ENCODE measurements around the gene GTF2IRD1. TPM values are rescaled to one million over a fixed set of nuclear protein-coding genes. Genes with fewer than 3 reads are reported as not detected.

Gene GTF2IRD1
- total RNA-seq, 1 donor: 1.1 TPM

- DNase-seq (ENCODE audit: low read depth in 2 of 3, low spot score in 2 of 3): no peak
These were observed 129.9 kb downstream of the GTF2IRD1 start for GRCh38 chr7:74583630-74584029.

GRCh38 chr7:74584160-74584954, 130.7 kb downstream of the GTF2IRD1 start:
- peak in 1 of 3 donors; percentile 15 for DNase-seq (ENCODE audit: low read depth in 2 of 3, low spot score in 2 of 3)

- DNase-seq (ENCODE audit: low read depth in 2 of 3, low spot score in 2 of 3): no peak
These were observed 132.1 kb downstream of the GTF2IRD1 start for GRCh38 chr7:74585844-74586243.

DNA sequence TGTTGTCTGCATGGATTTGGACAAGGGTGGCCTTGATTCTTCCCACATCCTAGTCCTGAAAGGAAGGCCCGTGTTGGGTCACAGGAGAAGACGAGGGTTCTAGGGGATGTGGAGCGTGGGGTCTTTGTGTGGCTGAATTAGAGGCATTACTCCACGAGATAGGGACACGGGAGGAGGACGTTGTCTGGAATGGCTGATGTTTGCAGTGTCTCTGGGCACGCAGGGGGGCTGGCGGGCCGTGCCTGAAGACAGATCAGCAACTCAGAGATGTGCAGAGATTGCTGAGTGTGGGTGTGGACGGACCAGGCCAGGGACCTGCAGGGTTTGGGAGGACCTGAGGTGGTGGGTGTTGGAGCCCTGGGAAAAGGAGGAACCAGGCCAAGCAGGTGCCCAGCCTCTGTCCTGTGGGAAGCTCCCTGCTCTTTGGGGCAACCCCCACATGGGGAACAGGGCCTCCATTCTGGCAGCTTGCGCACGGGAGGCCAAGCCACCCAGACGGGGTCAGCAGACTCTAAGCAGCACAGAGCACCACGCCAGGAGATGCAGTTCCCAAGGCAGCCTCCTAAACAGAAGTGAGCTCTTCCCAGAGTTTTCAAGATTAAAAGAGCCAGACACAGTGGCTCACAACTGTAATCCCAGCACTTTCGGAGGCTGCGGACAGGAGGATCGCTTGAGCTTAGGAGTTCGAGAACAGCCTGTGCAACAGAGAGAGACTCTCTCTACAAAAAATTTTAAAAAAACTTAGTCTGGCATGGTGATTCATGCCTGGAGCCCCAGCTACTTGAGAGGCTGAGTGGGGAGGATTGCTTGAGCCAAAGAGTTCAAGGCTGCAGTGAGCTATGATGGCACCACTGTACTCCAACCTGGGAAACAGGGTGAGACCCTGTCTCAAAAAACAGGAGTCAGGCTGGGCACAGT, 132.8 kb downstream of the GTF2IRD1 start:
- DNase-seq (ENCODE audit: low read depth in 2 of 3, low spot score in 2 of 3): no peak

GRCh38 chr7:74587435-74588126, 133.9 kb downstream of the GTF2IRD1 start:
- peak in 2 of 3 donors; percentile 55 for DNase-seq (ENCODE audit: low read depth in 2 of 3, low spot score in 2 of 3)

DNA sequence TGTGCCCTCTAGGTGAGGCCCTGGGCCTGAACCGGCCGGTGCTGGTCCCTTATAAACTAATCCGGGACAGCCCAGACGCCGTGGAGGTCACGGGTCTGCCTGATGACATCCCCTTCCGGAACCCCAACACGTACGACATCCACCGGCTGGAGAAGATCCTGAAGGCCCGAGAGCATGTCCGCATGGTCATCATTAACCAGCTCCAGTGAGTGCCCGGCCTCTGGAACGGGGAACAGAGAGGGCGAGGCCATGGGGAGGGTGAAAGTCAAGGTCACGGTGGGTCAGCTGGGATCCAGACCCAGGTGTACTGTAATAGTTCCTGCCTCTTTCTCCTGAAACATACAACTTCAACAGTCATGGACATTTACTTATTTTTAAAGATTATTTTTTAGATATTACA, 137.1 kb downstream of the GTF2IRD1 start:
- DNase-seq (ENCODE audit: low read depth in 2 of 3, low spot score in 2 of 3): no peak

DNA sequence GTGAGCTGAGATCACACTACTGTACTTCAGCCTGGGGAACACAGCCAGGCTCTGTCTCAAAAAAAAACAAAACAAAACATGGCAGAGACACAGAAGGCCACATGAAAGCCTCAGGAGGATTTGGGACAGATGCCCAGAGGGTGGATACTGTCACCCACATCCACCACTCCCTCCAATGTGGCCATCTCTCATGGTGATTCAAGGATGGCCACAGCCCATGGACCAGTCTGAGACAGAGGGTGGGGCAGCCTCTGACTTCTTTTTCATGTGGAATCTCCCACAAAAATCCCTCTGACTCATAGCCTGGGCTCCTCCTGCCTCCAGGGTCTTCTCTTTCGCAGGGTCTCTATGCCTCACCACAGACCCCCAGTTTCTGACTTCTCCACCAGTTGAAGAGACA, 144.9 kb downstream of the GTF2IRD1 start:
- no peak for DNase-seq (ENCODE audit: low read depth in 2 of 3, low spot score in 2 of 3)

GRCh38 chr7:74599244-74599643, 145.5 kb downstream of the GTF2IRD1 start:
- DNase-seq (ENCODE audit: low read depth in 2 of 3, low spot score in 2 of 3): no peak

- DNase-seq (ENCODE audit: low read depth in 2 of 3, low spot score in 2 of 3): no peak
These were observed 150.8 kb downstream of the GTF2IRD1 start for GRCh38 chr7:74604326-74605020.

DNA sequence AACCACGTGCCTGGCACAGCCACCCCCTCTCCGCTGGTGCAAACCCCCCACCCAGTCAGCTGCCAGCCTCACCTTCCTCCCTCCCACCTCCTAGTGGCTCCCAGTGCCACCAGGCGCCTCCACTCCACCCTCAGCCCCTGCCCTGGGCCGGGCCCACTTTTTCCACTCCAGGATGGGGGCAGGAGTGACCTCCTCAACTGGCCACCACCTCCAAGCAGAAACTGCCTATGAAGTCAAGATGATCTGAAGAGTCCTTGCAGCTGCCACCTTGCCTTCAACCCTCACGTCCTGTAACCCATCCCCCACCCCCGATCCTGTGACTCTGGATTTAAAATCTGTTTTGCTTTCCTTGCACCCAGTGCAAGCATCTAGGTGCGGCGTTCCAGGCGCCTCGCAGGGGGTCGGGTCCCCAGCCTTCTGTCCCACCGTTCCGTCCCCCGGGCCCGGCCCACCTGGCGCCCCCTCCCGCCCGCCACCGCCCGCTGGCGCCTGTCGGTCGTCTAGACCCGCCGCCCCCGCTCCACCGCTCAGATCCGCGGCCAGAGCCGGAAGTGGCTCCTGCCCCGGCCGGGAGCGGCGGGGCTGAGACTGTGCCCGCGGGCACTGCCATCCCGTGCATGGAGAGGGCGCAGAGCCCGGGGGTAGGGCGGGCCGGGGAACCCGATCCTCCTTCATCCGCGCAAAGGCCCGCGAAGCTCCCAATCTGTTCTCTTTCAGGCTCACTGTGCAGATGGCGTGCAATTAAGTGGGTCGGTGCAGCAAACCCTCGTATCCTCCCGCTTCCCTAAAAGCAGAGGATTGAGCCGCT, 152.6 kb downstream of the GTF2IRD1 start:
- DNase-seq (ENCODE audit: low read depth in 2 of 3, low spot score in 2 of 3): peak in 2 of 3 donors; percentile 36 to 46

DNA sequence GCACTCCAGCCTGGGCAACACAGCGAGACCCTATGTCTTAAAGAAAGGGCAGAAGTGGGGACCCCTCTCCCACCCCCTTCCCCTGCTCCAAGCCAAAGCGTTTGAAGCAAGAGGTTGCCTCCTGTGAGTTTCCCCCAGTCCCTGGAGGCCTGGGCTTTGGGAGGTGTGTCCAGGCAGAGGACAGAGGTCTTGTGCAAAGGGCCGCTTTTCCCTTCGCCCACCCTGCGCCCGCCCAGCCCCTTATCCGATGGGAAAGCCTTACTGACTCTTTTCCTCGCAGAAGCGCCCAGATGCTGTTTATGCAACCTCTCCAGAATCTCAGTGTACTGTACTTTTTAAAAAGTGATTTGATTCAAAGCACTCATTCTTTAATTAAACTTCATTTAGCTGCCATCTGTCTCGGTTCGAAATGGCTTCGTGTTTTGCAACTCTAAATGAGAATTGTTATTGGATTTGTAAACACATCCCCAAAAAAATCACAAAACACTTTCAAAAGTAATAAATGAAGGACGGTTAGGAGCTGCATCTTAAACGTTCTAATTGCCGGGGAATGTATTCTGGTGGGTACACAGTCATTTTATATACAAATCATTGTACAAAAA, 153.3 kb downstream of the GTF2IRD1 start:
- DNase-seq (ENCODE audit: low read depth in 2 of 3, low spot score in 2 of 3): no peak

DNA sequence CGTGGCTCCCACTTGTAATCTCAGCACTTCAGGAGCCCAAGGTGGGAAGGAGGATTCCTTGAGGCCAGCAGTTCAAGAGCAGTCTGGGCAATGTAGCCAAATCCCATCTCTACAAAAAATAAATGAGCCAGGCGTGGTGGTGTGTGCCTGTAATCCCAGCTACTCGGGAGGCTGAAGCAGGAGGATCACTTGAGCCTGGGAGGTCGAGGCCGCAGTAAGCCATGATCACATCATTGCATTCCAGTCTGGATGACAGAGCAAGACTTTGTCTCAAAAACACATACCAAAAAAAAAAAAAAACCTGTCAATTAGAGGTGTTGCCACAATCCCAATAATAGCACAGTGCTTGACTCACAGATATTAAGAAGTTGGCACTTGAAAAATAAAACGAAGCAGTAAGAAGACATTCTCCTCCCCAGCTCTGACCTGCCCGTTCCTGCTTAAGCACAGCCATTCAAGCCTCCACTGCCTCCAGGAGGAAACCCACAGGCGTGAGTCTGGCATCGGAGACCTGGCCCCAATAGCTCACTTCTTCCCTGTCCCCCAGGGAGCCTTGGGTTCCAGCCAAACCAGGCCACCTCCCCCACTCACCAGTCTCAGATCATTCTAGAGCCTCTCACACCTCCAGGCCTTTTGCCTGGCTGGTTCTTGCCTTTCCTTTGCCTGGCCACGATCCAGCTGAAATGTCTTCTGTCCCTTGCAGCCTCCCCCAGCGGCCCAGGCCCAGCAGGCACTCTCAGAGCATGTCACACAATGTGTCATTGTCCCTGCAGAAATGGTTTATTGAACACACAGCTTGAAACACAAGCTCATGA, 158.5 kb downstream of the GTF2IRD1 start:
- peak in 1 of 3 donors; percentile 31 for DNase-seq (ENCODE audit: low read depth in 2 of 3, low spot score in 2 of 3)

DNA sequence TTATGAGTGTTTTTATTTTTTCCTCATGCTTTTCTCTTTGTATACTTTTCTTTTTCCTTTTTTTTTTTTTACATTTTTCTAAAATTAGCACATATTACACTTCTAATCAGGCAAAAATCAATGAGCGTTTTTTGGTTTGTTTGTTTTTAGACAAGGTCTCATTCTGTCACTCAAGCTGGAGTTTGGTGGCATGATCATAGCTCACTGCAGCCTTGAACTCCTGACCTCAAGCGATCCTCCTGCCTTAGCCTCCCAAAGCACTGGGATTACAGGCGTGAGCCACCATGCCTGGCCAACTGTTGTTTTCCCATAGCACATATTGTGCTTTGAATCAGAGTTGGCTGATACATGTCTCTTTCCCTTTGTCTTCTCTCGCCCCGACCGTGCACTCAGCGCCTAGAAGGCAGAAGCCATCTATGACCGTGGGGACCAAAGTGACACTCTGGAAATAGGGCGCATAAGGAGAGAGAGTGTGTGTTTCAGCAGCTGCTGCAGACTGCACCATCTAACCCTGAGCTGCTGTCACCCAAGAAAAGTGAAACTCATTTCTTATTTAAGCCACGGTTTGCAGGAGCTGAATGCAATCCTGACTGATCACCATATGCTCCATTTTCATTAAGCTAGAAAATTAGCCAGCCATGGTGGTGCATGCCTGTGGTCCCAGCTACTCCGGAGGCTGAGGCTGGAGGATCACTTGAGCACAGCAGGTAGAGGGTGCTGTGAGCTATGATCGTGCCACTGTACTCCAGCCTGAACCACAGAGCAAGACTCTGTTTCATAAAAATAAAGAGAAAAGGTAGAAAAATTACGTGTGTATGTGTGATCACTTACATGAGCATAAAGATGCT, 162.5 kb downstream of the GTF2IRD1 start:
- peak in 1 of 3 donors; percentile 6 for DNase-seq (ENCODE audit: low read depth in 2 of 3, low spot score in 2 of 3)

GRCh38 chr7:74617180-74617744, 163.6 kb downstream of the GTF2IRD1 start:
- DNase-seq (ENCODE audit: low read depth in 2 of 3, low spot score in 2 of 3): peak in 1 of 3 donors; percentile 25

GRCh38 chr7:74619235-74619860, 165.6 kb downstream of the GTF2IRD1 start:
- DNase-seq (ENCODE audit: low read depth in 2 of 3, low spot score in 2 of 3): no peak

DNA sequence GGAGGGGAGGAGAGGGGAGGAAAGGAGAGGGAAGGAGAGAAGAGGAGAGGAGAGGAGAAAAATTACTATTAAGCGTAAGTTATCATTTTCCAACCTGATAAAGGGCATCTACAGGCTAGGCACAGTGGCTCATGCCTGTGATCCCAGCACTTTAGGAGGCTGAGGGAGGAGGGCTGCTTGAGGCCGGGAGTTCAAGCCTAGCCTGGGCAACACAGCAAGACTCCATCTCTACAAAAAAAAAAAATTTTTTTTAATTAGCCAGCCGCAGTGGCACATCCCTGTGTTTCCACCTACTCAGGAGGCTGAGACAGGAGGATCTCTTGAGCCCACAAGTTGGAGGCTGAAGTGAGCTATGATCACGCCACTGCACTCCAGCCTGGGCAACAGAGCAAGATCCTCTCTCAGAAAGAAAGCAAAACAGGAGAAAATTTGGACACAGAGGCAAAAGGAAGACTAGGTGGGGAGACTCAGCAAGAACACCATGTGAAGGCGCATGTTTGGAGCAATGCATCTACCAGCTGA, 168.6 kb downstream of the GTF2IRD1 start:
- DNase-seq (ENCODE audit: low read depth in 2 of 3, low spot score in 2 of 3): no peak
